Mesodermal cell (in vitro differentiated cells): ENCODE data around the gene LIPC.
"Not testable (repeated sequence)": the region's sequence is repeated elsewhere in the genome, so short reads cannot be mapped to it uniquely, and the experiment has no call there.

Experiments
- H3K27ac ChIP-seq: 2 replicates; pipeline ENCODE4 v1.7.0; 2013; ENCODE audit warnings: mild to moderate bottlenecking, low read depth, low read length, moderate library complexity; ENCODE audit not compliant: severe bottlenecking
- H3K36me3 ChIP-seq: 2 replicates; pipeline ENCODE4 v1.7.1; 2013; ENCODE audit warnings: mild to moderate bottlenecking, low read length, moderate library complexity; ENCODE audit not compliant: control insufficient read depth, insufficient read depth
- H3K4me1 ChIP-seq: one replicate; pipeline ENCODE4 v1.7.1; 2013; ENCODE audit warnings: mild to moderate bottlenecking, low read length; ENCODE audit not compliant: insufficient read depth, control insufficient read depth, poor library complexity, severe bottlenecking
- H3K4me3 ChIP-seq: 2 replicates; pipeline ENCODE4 v1.7.0; 2013; ENCODE audit warnings: low read length, control low read depth, mild to moderate bottlenecking; ENCODE audit not compliant: insufficient read depth, poor library complexity, severe bottlenecking; ENCODE audit errors: extremely low read depth
- H3K9me3 ChIP-seq: 2 replicates; pipeline ENCODE4 v1.7.1; 2013; ENCODE audit warnings: mild to moderate bottlenecking, low read length, moderate library complexity; ENCODE audit not compliant: control insufficient read depth
- WGBS, 2 experiments: methylation state at CpG; one replicate each; pipeline ENCODE4 v1.1.5; 2013; ENCODE audit warnings: missing lambda C conversion rate in 2 of 2; ENCODE audit not compliant: insufficient coverage in 2 of 2; 5-methylcytosine and 5-hydroxymethylcytosine counted together

Gene LIPC

DNA sequence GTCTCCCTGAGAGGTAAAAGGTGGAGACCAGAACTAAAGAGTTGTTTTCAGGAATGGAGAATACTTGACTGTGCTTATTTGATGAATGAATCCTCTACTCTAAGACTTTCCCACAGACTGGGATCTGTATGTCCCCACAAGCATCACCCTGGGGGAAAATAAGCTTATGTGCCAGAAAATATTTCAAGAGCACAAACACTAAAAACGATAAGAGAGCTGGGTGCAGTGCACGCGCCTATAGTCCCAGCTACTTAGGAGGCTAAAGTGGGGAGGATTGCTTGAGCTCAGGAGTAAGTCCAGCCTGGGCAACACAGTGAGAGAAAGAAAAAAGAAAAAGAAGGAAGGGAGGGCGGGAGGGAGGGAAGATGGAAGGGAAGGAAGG is 167.0 kb downstream of the LIPC start:
- 89 to 95% methylated on average over 3 of the region's 4 CpGs for WGBS, 2 experiments
- H3K27ac ChIP-seq = no peak overlapping the region
- H3K36me3 ChIP-seq = peaks cover 52% of the 10 kb centered on the region
- H3K9me3 ChIP-seq = no peaks in the 10 kb centered on the region
- H3K4me3 ChIP-seq = no peak overlapping the region
- no peaks in the 10 kb centered on the region for H3K4me1 ChIP-seq

DNA sequence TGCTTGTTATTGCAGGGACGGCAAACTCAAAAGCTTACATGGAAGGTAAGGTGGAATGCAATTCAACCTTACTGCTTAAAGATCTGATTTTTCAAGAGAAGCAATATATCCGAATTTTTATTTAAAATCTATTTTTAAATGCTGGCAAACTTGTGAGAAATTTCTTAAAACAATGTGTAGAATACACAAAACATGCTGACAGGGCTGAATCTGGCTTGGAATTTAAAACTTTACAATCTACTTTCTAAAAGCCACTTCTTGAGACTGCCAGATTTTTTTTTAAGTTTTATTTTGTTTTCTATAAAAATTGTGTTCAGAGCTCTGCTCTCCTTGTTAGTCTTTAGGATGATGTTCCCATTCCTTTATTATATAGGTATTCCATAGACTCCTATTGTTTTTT is 171.0 kb downstream of the LIPC start:
- H3K27ac ChIP-seq = no peak overlapping the region

DNA sequence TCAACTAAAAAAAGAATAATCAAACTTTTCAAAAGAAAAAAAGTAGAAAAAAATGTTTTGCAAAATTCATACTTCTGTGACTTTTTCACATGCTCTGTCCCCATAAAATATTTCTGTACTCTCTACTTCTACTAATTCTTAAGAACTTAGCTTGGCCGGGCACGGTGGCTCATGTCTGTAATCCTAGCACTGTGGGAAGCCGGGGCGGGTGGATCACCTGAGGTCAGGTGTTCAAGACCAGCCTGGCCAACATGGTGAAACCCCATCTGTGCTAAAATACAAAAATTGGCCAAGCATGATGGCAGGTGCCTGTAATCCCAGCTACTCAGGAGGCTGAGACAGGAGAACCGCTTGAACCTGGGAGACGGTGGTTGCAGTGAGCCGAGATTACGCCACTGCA is 172.1 kb downstream of the LIPC start:
- not testable (repeated sequence) for H3K4me3 ChIP-seq, H3K4me1 ChIP-seq

More for the DNA sequence above, 171.0 kb downstream of the LIPC start:
- Histone ChIP-seq H3K36me3 (peaks cover 56% of the 10 kb centered on the region), H3K4me1 (no peaks in the 10 kb centered on the region), H3K9me3 (no peaks in the 10 kb centered on the region), H3K4me3 (no peak overlapping the region)
- 80% methylated on average over 1 of the region's 2 CpGs; no CpG with 5 or more reads in 1 of the 2 experiments for WGBS, 2 experiments

DNA sequence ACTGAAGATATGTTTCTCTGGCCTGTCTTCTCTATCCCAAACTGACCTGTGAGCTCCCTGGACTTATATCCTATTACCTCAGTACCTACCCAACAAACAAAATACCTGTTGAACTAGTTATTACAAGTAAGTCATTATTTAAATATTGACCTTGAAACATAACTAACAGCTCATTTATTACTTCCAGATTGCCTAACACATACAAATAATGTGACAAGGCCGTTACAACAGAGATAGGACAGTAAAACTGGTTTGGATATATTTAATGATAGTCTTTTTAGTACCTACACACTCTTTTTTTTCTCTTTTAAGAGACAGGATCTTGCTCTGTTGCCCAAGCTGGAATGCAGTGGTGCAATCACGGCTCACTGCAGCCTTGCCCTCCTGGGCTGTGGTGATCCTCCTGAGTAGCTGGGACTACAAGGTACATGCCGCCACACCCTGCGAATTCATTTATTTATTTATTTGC is 172.7 kb downstream of the LIPC start:
- no peak overlapping the region for H3K4me3 ChIP-seq
- 90 to 100% methylated on average over 3 of the region's 4 CpGs for WGBS, 2 experiments
- H3K27ac ChIP-seq = no peak overlapping the region
- no peaks in the 10 kb centered on the region for H3K4me1 ChIP-seq
- H3K9me3 ChIP-seq = no peaks in the 10 kb centered on the region
- H3K36me3 ChIP-seq = peaks cover 62% of the 10 kb centered on the region

More for the DNA sequence above, 172.1 kb downstream of the LIPC start:
- H3K36me3 ChIP-seq = peaks cover 57% of the 10 kb centered on the region
- 87 to 94% methylated on average over 5 to 7 of the region's 8 CpGs for WGBS, 2 experiments
- H3K9me3 ChIP-seq, H3K27ac ChIP-seq: not testable (repeated sequence)

DNA sequence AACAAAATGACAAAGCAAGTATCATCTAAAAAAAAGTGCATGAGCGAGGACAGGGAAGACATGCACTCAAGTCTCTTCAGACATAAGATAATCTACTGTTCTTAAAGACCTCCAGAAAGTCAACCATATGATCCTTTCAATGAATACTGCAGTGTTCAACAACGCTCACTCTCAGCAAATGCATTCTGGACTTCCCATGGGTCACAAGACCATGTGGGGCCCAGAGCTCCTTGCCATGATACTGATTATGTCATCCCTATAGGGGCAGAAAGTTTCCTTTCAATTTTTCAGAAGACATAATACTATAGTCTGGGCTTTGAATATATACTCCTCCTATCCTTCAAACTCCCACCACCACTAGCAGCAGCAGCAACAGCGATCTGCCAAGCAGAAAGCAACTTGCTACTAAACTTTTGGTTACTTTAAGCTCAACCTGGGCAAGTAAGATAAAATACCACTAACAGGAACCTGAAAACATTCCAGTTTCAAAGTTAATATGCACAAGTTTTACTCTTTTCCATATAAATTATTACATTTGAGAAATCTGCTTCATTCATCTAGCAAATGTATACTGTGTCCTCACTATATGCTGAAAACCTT is 174.2 kb downstream of the LIPC start:
- no peak overlapping the region for H3K27ac ChIP-seq
- no peaks in the 10 kb centered on the region for H3K9me3 ChIP-seq
- 90 to 100% methylated on average over 3 of the region's 3 CpGs for WGBS, 2 experiments
- peaks cover 68% of the 10 kb centered on the region for H3K36me3 ChIP-seq
- no peaks in the 10 kb centered on the region for H3K4me1 ChIP-seq
- H3K4me3 ChIP-seq = no peak overlapping the region

DNA sequence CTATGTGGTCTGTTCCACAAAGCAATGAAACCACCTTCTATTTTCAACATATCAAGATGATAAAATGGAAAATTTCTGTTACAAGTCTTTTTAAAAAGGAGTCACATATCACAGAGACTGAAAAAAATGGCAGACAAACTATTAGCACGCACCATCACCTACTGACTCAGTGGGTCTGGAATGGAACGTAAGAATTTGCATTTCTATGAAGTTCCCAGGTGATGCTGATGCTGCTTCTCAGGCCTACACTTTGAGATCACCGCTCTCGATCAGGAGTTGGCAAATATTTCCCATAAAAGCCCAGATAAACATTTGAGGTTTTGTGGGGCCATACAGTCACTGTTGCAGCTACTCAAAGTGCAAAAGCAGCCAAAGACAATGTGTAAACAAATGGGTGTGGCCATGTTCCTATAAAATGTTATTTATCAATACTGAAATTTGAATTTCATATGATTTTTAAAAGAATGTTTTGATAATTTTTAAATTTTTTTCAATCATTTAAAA is 174.8 kb downstream of the LIPC start:
- Histone ChIP-seq H3K27ac (no peak overlapping the region), H3K36me3 (peaks cover 63% of the 10 kb centered on the region), H3K9me3 (no peaks in the 10 kb centered on the region), H3K4me1 (no peaks in the 10 kb centered on the region), H3K4me3 (no peak overlapping the region)
- WGBS, 2 experiments = 95 to 96% methylated on average over 4 of the region's 4 CpGs

DNA sequence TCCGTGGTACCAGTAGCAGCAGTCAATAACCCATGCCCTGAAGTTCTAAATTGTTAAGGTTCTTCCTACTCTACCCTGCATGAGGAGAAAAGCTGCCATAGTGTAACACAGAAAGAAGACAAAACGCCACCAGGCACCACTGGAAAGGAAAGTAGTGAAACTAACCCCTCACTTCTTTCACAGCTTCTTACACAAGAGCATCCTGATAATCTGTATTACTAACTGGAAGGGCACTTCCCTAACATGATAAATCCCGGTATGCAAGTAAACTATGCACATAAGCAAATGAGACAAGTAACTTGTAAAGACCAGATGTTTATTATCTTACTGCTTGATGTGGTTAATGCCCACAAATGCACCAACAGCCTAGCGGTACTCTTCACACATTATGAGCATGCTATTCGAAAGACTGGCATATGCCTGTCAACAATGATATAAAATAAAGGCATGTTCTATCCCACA is 176.4 kb downstream of the LIPC start:
- H3K4me3 ChIP-seq = no peak overlapping the region
- 90 to 96% methylated on average over 4 of the region's 5 CpGs for WGBS, 2 experiments
- no peaks in the 10 kb centered on the region for H3K4me1 ChIP-seq
- no peaks in the 10 kb centered on the region for H3K9me3 ChIP-seq
- no peak overlapping the region for H3K27ac ChIP-seq
- H3K36me3 ChIP-seq = peaks cover 66% of the 10 kb centered on the region

DNA sequence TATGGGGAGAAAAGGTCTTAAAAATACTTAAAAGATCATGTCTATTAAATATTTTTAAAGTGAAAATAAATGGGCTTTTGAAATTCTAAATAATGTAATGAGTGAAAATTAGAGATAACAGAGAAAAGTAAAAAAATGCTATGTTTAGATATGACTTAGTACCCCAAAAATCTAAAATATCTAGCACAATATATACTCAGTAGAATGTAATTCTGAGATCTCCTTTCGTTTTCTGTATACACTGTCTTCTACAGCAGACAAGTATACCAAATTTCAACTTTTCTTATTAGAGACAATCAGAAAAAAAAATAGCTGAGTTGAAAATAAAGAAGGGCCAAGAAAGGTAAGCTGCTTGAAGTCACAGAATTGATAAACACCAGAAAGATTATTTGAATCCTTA is 176.9 kb downstream of the LIPC start:
- Histone ChIP-seq H3K36me3 (peaks cover 66% of the 10 kb centered on the region), H3K4me1 (no peaks in the 10 kb centered on the region), H3K9me3 (peaks cover under 1% of the 10 kb centered on the region), H3K27ac (no peak overlapping the region), H3K4me3 (no peak overlapping the region)
- WGBS, 2 experiments = no CpG with 5 or more reads among the region's 1 CpG

DNA sequence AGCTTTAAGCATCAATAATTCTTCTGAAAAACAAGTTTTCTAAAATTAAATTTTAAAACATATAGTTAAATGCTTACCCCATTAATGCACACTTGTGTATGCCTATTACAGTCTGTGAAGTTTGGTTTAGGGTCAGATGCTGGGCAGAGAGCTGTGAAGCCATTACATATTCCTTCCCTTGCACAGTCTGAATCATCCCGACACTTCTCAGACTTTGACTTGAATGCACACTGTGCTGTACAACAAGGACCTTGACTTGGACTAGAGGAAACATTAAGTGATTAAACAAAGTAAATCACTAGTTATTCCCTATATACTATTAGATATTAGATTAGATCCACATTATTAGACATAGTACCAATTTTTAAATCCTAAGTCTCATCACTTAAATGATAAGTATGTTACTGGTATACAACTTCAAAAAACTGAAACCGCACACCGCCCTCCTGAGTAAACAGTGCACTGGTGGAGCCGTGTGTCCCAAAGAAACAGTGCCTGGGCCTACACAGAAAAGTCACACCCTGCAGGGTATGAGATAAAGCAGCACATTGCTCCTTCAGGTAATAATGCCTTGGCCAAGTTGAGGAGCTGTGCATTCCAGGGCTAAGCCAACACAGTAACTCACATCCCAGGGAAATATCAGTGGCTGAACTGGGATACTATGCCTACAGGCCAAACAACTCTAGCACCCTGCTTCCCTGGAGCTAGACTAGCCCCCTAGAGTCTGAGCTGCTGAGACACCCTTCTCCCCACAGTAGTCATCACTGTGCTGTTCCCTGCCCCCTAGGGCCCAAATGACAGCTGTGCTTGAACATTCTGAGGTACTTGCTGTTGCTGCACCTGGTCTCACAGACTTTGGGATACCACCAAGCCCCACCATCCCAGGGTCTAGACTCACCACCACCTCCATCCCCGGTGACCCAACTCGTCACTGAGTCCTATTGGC is 180.2 kb downstream of the LIPC start:
- Histone ChIP-seq H3K27ac (no peak overlapping the region), H3K36me3 (peaks cover 71% of the 10 kb centered on the region), H3K4me3 (no peak overlapping the region), H3K4me1 (no peaks in the 10 kb centered on the region), H3K9me3 (peaks cover 21% of the 10 kb centered on the region)
- 95 to 98% methylated on average over 5 of the region's 6 CpGs for WGBS, 2 experiments

DNA sequence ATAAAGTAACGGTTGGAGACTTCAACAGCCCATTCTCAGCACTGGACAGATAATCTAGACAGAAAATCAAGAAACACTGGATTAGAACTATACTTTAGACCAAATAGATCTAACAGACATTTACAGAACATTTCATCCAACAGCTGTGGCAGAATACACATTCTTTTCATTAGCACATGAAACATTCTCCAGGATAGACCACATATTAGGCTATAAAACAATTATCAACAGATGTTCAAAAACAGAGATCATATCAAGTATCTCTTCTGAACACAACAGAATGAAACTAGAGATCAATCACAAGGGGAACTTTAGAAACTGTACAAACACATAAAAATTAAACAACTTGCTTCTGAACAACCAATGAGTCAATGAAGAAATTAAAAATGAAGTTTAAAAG is 184.4 kb downstream of the LIPC start:
- H3K4me3 ChIP-seq = no peak overlapping the region
- H3K36me3 ChIP-seq = peaks cover 77% of the 10 kb centered on the region
- H3K27ac ChIP-seq = no peak overlapping the region
- H3K9me3 ChIP-seq = peaks cover 21% of the 10 kb centered on the region
- H3K4me1 ChIP-seq = no peaks in the 10 kb centered on the region
- WGBS, 2 experiments = 100% methylated on average over 1 of the region's 1 CpG
